ENCODE results near the gene CAMK4.

DNA sequence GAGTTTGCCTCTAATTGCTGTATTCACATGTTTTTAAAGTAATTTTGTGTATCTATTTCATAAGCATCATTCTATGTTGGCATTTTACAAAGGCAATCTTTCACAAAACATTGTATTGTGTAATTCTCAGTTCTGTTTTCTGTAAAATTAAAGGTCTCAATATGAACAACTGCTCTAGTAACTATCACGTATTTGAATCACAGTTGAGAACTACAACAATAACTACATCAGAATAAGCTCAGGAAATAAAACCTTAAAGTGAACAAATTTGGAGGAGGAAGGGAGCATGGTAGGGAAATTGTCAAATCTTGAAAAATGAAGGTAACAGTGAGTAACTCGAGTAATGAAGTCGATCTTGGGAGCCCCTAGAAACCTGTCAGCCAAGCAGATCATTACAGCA lies 22.5 kb upstream of the CAMK4 start:
- TF ChIP-seq CTCF (IDR thresholded peaks at IDR 0.05) (no peak), POLR2A (IDR thresholded peaks at IDR 0.05) (no peak)

Measured in uterus (tissue), 2 donors.